Measurements from ENCODE around the gene CDKN1B.

Gene CDKN1B

DNA sequence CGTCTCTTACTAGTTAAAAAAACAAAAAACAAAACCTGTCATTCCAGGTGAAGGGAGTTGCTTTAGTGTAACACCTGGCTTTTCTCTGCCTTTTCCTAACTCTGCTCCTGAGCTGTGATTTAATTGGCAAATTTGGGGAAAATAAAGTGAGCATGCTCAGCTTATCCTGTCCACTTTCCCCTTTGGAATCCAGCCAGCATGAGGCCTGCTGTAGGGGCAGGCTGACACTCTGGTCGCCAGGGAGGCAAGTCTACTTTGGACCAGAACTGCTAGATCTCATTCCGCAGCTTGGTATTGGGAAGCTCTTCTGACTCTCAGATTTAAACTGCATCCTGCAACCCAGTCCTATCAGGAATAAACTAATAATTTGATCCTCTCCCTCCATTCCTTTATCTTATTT lies 30.1 kb downstream of the CDKN1B start:
- H3K27ac ChIP-seq = no peak overlapping the region
- no peak for TF ChIP-seq CTCF (IDR thresholded peaks at IDR 0.05)
- no peaks in the 10 kb centered on the region for H3K27me3 ChIP-seq
- H3K4me3 ChIP-seq = no peak overlapping the region
- no peak for DNase-seq
- H3K4me1 ChIP-seq = peaks cover 0 to 3% (median 0%) of the 10 kb centered on the region in 4 donors
- intact Hi-C loops (cut with DNase I; ENCODE audit: low total_unique reads) = no loop called here
- H3K9me3 ChIP-seq = no peaks in the 10 kb centered on the region
- no peaks in the 10 kb centered on the region for H3K36me3 ChIP-seq

- no peak for TF ChIP-seq CTCF (IDR thresholded peaks at IDR 0.05)
- DNase-seq = no peak
- H3K27ac ChIP-seq = no peak overlapping the region
Measured at GRCh38 chr12:12748044-12748443, 30.9 kb downstream of the CDKN1B start.

DNA sequence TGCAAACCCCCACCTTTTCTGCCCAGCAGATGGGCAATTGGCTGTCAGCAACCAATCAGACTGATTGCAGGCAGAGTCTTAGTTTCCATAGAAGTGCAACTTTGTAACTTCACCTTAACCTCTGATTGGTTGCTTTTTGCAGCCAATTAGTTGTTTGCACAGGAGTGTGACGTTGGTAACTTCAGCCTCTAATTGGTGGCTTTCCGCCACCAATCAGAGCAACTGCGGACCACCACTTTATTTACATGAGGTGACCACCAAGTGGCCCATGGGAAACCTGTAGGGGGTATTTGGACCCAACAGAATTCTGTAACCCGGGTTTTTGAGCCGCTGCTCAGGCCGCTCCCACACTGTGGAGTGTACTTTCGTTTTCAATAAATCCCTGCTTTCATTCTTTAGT lies 32.3 kb downstream of the CDKN1B start:
- H3K4me3 ChIP-seq = peak overlapping the region; percentile 52 to 59
- DNase-seq = no peak
- TF ChIP-seq CTCF (IDR thresholded peaks at IDR 0.05) = peak in 1 of 2 experiments; percentile 21
- peak overlapping the region; percentile 67 to 70 for H3K27ac ChIP-seq
- peaks cover 0 to 3% (median 0%) of the 10 kb centered on the region in 4 donors for H3K4me1 ChIP-seq
- no peaks in the 10 kb centered on the region for H3K27me3 ChIP-seq
- H3K36me3 ChIP-seq = no peaks in the 10 kb centered on the region
- intact Hi-C loops (cut with DNase I; ENCODE audit: low total_unique reads) = no loop called here
- no peaks in the 10 kb centered on the region for H3K9me3 ChIP-seq

More at GRCh38 chr12:12748044-12748443, 30.9 kb downstream of the CDKN1B start:
- H3K9me3 ChIP-seq = no peaks in the 10 kb centered on the region
- H3K4me3 ChIP-seq = no peak overlapping the region
- peaks cover 0 to 3% (median 0%) of the 10 kb centered on the region in 4 donors for H3K4me1 ChIP-seq
- no peaks in the 10 kb centered on the region for H3K27me3 ChIP-seq
- H3K36me3 ChIP-seq = no peaks in the 10 kb centered on the region
- intact Hi-C loops (cut with DNase I; ENCODE audit: low total_unique reads) = no loop called here

- Histone ChIP-seq H3K36me3 (no peaks in the 10 kb centered on the region), H3K27ac (no peak overlapping the region), H3K27me3 (no peaks in the 10 kb centered on the region), H3K4me3 (no peak overlapping the region), H3K9me3 (no peaks in the 10 kb centered on the region), H3K4me1 (no peaks in the 10 kb centered on the region)
- TF ChIP-seq CTCF (IDR thresholded peaks at IDR 0.05) = no peak
- DNase-seq = no peak
- intact Hi-C loops (cut with DNase I; ENCODE audit: low total_unique reads) = no loop called here
Measured at GRCh38 chr12:12755923-12756322, 38.8 kb downstream of the CDKN1B start.

DNA sequence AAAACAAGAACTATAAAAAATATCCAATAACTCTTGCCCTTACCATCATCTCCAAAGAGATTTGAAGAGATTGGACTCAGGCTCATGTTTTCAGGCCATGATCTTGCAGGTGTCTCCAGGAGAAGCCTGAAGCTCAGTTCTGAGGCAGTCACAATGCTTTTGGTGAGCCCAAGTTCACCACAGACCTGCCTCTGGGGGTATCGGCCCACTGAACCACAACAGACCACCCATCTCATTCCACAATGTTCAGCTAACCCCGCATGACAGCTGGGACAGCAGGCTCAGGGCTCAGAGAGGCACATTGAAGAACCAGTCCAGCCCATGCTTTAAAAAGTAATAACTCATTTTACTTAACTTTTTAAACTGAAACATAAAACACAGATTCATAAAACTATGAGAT lies 40.0 kb downstream of the CDKN1B start:
- H3K27ac ChIP-seq = no peak overlapping the region
- intact Hi-C loops (cut with DNase I; ENCODE audit: low total_unique reads) = no loop called here
- H3K4me3 ChIP-seq = no peak overlapping the region

More for the DNA sequence above, 40.0 kb downstream of the CDKN1B start:
- Histone ChIP-seq H3K27me3 (no peaks in the 10 kb centered on the region), H3K4me1 (no peaks in the 10 kb centered on the region), H3K36me3 (no peaks in the 10 kb centered on the region), H3K9me3 (no peaks in the 10 kb centered on the region)
- no peak for DNase-seq
- TF ChIP-seq CTCF (IDR thresholded peaks at IDR 0.05) = no peak
